OCI-LY7 (cell line): Measurements from ENCODE around the gene SNN. TPM values are rescaled to one million over a fixed set of nuclear protein-coding genes. Genes with fewer than 3 reads are reported as not detected.

Source experiments
- BruUV-seq: library from RNA; stranded (reverse); fragments of 400-500 nt; replicated peaks from 2 replicates; lab custom pipeline; 2021; lab: Mats Ljungman, UMichigan
- CTCF ChIA-PET: fragments of 300-600 bp; sonication (Branson Sonifier 250); formaldehyde crosslinking; loops from one replicate; lab custom pipeline; 2022; ENCODE audit warnings: antibody characterized with exemption; ENCODE audit not compliant: unreplicated experiment; lab: Charles Lee
- POLR2A ChIA-PET: fragments of 300-600 bp; sonication (Branson Sonifier 250); formaldehyde crosslinking; loops from one replicate; lab custom pipeline; 2022; ENCODE audit warnings: antibody characterized with exemption; lab: Charles Lee
- DNase-seq: peaks from one replicate; pipeline ENCODE4 v3.0.0-alpha.2; 2015; ENCODE audit warnings: low spot score
- H2AFZ ChIP-seq: fragments of 200-600 bp; sonication (generic), shearing (Covaris generic); 2 replicates; pipeline ENCODE4 v1.6.1; 2014; ENCODE audit warnings: mild to moderate bottlenecking, antibody characterized with exemption, low read length, moderate library complexity
- H3K27ac ChIP-seq: fragments of 200-600 bp; sonication (generic); 2 replicates; pipeline ENCODE4 v1.5.1; 2014; ENCODE audit warnings: mixed run types, low read depth, mild to moderate bottlenecking, moderate library complexity, low read length, inconsistent platforms; ENCODE audit not compliant: poor library complexity, severe bottlenecking
- H3K36me3 ChIP-seq: fragments of 200-600 bp; sonication (generic); 2 replicates; pipeline ENCODE4 v1.6.1; 2014; ENCODE audit warnings: mild to moderate bottlenecking, antibody characterized with exemption, low read length, moderate library complexity, mixed read lengths; ENCODE audit not compliant: insufficient read depth
- H3K4me1 ChIP-seq: fragments of 200-600 bp; sonication (generic); 2 replicates; pipeline ENCODE4 v1.5.1; 2014; ENCODE audit warnings: mild to moderate bottlenecking, low read length; ENCODE audit not compliant: insufficient read depth, poor library complexity, severe bottlenecking
- H3K4me2 ChIP-seq: fragments of 200-600 bp; sonication (generic); 2 replicates; pipeline ENCODE4 v1.6.1; 2014; ENCODE audit warnings: mild to moderate bottlenecking, low read length
- H3K4me3 ChIP-seq: fragments of 200-600 bp; sonication (generic); 2 replicates; pipeline ENCODE4 v1.5.1; 2014; ENCODE audit warnings: mild to moderate bottlenecking, low read depth, low read length; ENCODE audit not compliant: poor library complexity, severe bottlenecking
- H3K79me2 ChIP-seq: fragments of 200-600 bp; sonication (generic); 2 replicates; pipeline ENCODE4 v1.6.1; 2016; ENCODE audit warnings: low read depth, mild to moderate bottlenecking, low read length, moderate library complexity, mixed read lengths; ENCODE audit not compliant: insufficient read depth
- H3K9me2 ChIP-seq: fragments of 200-600 bp; sonication (generic); 2 replicates; pipeline ENCODE4 v1.6.1; 2016; ENCODE audit warnings: mild to moderate bottlenecking, low read length, mixed read lengths; ENCODE audit not compliant: insufficient read depth
- H3K9me3 ChIP-seq: fragments of 200-600 bp; sonication (generic); 2 replicates; pipeline ENCODE4 v1.6.1; 2014; ENCODE audit warnings: mild to moderate bottlenecking, mixed run types, low read length, mixed read lengths
- H4K20me1 ChIP-seq: fragments of 200-600 bp; sonication (generic); 2 replicates; pipeline ENCODE4 v1.6.1; 2014; ENCODE audit warnings: mild to moderate bottlenecking, antibody characterized with exemption, low read length, moderate library complexity, mixed read lengths; ENCODE audit not compliant: insufficient read depth
- EZH2phosphoT487 ChIP-seq: fragments of 200-600 bp; sonication (generic); IDR thresholded peaks from 2 replicates; pipeline ENCODE4 v1.6.1; 2018; ENCODE audit warnings: low read depth, borderline replicate concordance, mild to moderate bottlenecking, mixed run types, antibody characterized with exemption, low read length, moderate library complexity, mixed read lengths
- intact Hi-C: fragments of 100-400 bp; cut with micrococcal nuclease; formaldehyde crosslinking; loops from one replicate; pipeline ENCODE4 v1.10.0; 2022; ENCODE audit not compliant: unreplicated experiment
- total RNA-seq, 2 experiments: library from RNA; depleted of rRNA in 1 of 2; stranded (reverse); fragments of >200 nt in 1 of 2; shearing (Covaris generic) in 1 of 2; gene quantifications; 2 replicates each; pipeline ENCODE4 v1.2.3, GENCODE V29; 2014 to 2022
- TF ChIP-seq, protein P1 (sequence below): fragments of 200-600 bp; sonication (generic); conservative IDR thresholded peaks from 2 replicates; pipeline ENCODE4 v1.5.1; 2014; ENCODE audit warnings: mild to moderate bottlenecking, antibody characterized with exemption, low read length, moderate library complexity, mixed read lengths

The SNN gene
- total RNA-seq, 2 experiments from 2014 or later = 27.8 to 31.8 TPM

- peak overlapping the region; percentile 80 for H3K4me2 ChIP-seq
- peaks cover 99% of the 10 kb centered on the region for H3K4me1 ChIP-seq
- CTCF ChIA-PET = interaction anchor here (0.6 kb wide), 1 partner anchor 41 kb away, joined by 3 read pairs; no protein-coding TSS in a partner anchor
- H3K36me3 ChIP-seq = peaks cover 54% of the 10 kb centered on the region
- intact Hi-C loops = loop anchor here (1.0 kb wide), 1 partner anchor 281 kb away; no protein-coding TSS in a partner anchor
- no peak for TF ChIP-seq EZH2phosphoT487
- H3K79me2 ChIP-seq = peaks cover 40% of the 10 kb centered on the region
- H4K20me1 ChIP-seq = no peaks in the 10 kb centered on the region
- no TSS peak for BruUV-seq
- peak; percentile 66 for DNase-seq
- peak overlapping the region; percentile 42 for H3K4me3 ChIP-seq
- H3K9me2 ChIP-seq = no peaks in the 10 kb centered on the region
- H2AFZ ChIP-seq = no peak overlapping the region
- no peaks in the 10 kb centered on the region for H3K9me3 ChIP-seq
- H3K27ac ChIP-seq = peak overlapping the region; percentile 98
- POLR2A ChIA-PET = interaction anchor here (0.5 to 1.6 kb wide), 7 partner anchors 9 to 66 kb away, joined by 3 to 7 read pairs (median 3); no protein-coding TSS in a partner anchor
These were observed 9.2 kb downstream of the SNN start for GRCh38 chr16:11677451-11677951.

- Histone ChIP-seq H3K27ac (peak overlapping the region; percentile 98), H3K4me1 (peaks cover 99% of the 10 kb centered on the region), H3K4me3 (peak overlapping the region; percentile 42), H4K20me1 (no peaks in the 10 kb centered on the region), H3K36me3 (peaks cover 56% of the 10 kb centered on the region), H3K4me2 (peak overlapping the region; percentile 80), H3K9me3 (no peaks in the 10 kb centered on the region), H3K79me2 (peaks cover 33% of the 10 kb centered on the region), H2AFZ (no peak overlapping the region), H3K9me2 (no peaks in the 10 kb centered on the region)
- ChIA-PET POLR2A (interaction anchor here (0.5 to 1.6 kb wide), 9 partner anchors 8 to 144 kb away, joined by 3 to 4 read pairs (median 3); no protein-coding TSS in a partner anchor), CTCF (interaction anchor here (0.6 kb wide), 1 partner anchor 40 kb away, joined by 3 read pairs; no protein-coding TSS in a partner anchor)
- no TSS peak for BruUV-seq
- intact Hi-C loops = loop anchor here (1.0 kb wide), 1 partner anchor 282 kb away; no protein-coding TSS in a partner anchor
- no peak for DNase-seq
- no peak for TF ChIP-seq EZH2phosphoT487
- TF ChIP-seq, protein P1, sequence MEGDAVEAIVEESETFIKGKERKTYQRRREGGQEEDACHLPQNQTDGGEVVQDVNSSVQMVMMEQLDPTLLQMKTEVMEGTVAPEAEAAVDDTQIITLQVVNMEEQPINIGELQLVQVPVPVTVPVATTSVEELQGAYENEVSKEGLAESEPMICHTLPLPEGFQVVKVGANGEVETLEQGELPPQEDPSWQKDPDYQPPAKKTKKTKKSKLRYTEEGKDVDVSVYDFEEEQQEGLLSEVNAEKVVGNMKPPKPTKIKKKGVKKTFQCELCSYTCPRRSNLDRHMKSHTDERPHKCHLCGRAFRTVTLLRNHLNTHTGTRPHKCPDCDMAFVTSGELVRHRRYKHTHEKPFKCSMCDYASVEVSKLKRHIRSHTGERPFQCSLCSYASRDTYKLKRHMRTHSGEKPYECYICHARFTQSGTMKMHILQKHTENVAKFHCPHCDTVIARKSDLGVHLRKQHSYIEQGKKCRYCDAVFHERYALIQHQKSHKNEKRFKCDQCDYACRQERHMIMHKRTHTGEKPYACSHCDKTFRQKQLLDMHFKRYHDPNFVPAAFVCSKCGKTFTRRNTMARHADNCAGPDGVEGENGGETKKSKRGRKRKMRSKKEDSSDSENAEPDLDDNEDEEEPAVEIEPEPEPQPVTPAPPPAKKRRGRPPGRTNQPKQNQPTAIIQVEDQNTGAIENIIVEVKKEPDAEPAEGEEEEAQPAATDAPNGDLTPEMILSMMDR = no peak
These were observed 10.0 kb downstream of the SNN start for GRCh38 chr16:11677959-11678881.

- Histone ChIP-seq H3K4me2 (peak overlapping the region; percentile 80), H3K36me3 (peaks cover 67% of the 10 kb centered on the region), H3K27ac (peak overlapping the region; percentile 98), H2AFZ (no peak overlapping the region), H3K79me2 (peaks cover 32% of the 10 kb centered on the region), H3K9me3 (no peaks in the 10 kb centered on the region), H4K20me1 (no peaks in the 10 kb centered on the region), H3K9me2 (no peaks in the 10 kb centered on the region), H3K4me1 (peaks cover 99% of the 10 kb centered on the region), H3K4me3 (no peak overlapping the region)
- no peak for DNase-seq
- intact Hi-C loops = no loop called here
- ChIA-PET POLR2A (interaction anchor here (0.5 to 2.0 kb wide), 5 partner anchors 11 to 69 kb away, joined by 3 to 5 read pairs (median 4); no protein-coding TSS in a partner anchor), CTCF (interaction anchor here (0.6 kb wide), 1 partner anchor 380 kb away, joined by 3 read pairs; no protein-coding TSS in a partner anchor)
- TF ChIP-seq, protein P1 = no peak
- TF ChIP-seq EZH2phosphoT487 = no peak
- no TSS peak for BruUV-seq
These were observed 11.0 kb downstream of the SNN start for GRCh38 chr16:11679250-11679649.
